ENCODE measurements around the gene BHLHE40. TPM values are rescaled to one million over a fixed set of nuclear protein-coding genes. Genes with fewer than 3 reads are reported as not detected.

Gene BHLHE40
- total RNA-seq, 1 donor from 2014 or later = 26.8 TPM

DNA sequence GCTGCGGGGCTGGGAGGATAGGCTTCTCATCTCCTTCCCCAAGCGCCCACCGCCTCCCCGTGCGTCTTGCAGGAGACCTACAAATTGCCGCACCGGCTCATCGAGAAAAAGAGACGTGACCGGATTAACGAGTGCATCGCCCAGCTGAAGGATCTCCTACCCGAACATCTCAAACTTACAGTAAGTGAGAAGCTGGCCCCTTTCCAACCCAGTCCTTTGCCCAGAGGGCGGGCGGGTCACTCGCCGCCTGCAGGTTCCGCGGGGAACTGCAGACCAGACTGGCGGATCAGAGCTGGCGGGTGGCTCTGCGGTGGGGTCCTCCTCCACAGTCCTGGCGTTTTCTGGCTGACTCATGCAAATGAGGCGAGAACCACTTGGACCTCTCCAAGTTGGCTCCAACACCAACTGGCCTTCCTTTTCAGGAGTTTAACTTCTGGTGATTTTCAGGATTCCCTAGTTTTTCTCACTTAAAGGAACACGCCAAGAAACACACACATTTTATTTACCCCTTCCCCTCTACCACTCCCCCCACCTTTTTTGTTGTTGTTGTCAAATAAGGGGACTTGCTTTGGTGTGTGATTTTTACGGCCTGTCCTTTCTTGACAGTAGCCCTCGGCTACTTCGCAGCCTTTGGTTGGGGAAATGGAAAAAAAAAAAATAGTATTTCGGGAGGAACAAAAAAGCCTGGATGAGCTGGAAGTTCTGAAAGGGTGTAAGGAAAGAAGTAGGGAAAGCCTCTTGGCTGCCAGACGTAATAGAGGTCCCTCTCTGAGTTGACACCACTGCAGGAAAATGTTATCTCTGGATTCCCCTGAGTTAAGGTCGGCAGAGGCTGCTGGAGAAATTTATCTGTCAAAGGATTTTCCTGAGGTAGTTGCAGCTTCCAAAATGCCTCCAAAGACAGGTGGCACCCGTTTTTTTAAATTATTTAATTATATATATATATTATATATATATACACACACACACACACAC lies 1.3 kb downstream of the BHLHE40 start:
- ATAC-seq (peak; percentile 22), DNase-seq (peak; percentile 95)
- intact Hi-C loops (cut with micrococcal nuclease) = loop anchor here (5.0 kb wide), 1 partner anchor 37 kb away; no protein-coding TSS in a partner anchor

GRCh38 chr3:4981294-4981664 lies 2.0 kb downstream of the BHLHE40 start:
- intact Hi-C loops (cut with micrococcal nuclease) = loop anchor here (5.0 kb wide), 1 partner anchor 36 kb away; no protein-coding TSS in a partner anchor
- DNase-seq = no peak
- no peak for ATAC-seq

- intact Hi-C loops (cut with micrococcal nuclease) = loop anchor here (5.0 kb wide), 1 partner anchor 35 kb away; no protein-coding TSS in a partner anchor
- no peak for ATAC-seq
- DNase-seq = no peak
These were observed 2.6 kb downstream of the BHLHE40 start for GRCh38 chr3:4981665-4982494.

DNA sequence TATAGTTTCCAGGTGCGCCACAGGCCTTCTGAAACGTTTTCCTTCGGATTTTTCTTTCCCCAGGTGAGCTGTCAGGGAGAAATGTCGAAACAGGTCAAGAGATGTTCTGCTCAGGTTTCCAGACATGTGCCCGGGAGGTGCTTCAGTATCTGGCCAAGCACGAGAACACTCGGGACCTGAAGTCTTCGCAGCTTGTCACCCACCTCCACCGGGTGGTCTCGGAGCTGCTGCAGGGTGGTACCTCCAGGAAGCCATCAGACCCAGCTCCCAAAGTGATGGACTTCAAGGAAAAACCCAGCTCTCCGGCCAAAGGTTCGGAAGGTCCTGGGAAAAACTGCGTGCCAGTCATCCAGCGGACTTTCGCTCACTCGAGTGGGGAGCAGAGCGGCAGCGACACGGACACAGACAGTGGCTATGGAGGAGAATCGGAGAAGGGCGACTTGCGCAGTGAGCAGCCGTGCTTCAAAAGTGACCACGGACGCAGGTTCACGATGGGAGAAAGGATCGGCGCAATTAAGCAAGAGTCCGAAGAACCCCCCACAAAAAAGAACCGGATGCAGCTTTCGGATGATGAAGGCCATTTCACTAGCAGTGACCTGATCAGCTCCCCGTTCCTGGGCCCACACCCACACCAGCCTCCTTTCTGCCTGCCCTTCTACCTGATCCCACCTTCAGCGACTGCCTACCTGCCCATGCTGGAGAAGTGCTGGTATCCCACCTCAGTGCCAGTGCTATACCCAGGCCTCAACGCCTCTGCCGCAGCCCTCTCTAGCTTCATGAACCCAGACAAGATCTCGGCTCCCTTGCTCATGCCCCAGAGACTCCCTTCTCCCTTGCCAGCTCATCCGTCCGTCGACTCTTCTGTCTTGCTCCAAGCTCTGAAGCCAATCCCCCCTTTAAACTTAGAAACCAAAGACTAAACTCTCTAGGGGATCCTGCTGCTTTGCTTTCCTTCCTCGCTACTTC lies 3.8 kb downstream of the BHLHE40 start:
- DNase-seq = no peak
- no peak for ATAC-seq
- intact Hi-C loops (cut with micrococcal nuclease) = loop anchor here (5.0 kb wide), 1 partner anchor 34 kb away; no protein-coding TSS in a partner anchor

DNA sequence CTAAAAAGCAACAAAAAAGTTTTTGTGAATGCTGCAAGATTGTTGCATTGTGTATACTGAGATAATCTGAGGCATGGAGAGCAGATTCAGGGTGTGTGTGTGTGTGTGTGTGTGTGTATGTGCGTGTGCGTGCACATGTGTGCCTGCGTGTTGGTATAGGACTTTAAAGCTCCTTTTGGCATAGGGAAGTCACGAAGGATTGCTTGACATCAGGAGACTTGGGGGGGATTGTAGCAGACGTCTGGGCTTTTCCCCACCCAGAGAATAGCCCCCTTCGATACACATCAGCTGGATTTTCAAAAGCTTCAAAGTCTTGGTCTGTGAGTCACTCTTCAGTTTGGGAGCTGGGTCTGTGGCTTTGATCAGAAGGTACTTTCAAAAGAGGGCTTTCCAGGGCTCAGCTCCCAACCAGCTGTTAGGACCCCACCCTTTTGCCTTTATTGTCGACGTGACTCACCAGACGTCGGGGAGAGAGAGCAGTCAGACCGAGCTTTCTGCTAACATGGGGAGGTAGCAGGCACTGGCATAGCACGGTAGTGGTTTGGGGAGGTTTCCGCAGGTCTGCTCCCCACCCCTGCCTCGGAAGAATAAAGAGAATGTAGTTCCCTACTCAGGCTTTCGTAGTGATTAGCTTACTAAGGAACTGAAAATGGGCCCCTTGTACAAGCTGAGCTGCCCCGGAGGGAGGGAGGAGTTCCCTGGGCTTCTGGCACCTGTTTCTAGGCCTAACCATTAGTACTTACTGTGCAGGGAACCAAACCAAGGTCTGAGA lies 4.7 kb downstream of the BHLHE40 start:
- ATAC-seq = no peak
- DNase-seq = peak; percentile 41
- intact Hi-C loops (cut with micrococcal nuclease) = loop anchor here (5.0 kb wide), 1 partner anchor 33 kb away; no protein-coding TSS in a partner anchor

- intact Hi-C loops (cut with micrococcal nuclease) = loop anchor here (5.0 kb wide), 1 partner anchor 33 kb away; no protein-coding TSS in a partner anchor
- ATAC-seq (no peak), DNase-seq (no peak)
These were observed 5.3 kb downstream of the BHLHE40 start for GRCh38 chr3:4984511-4984864.

- intact Hi-C loops (cut with micrococcal nuclease) = no loop called here
- ATAC-seq (peak; percentile 10), DNase-seq (peak; percentile 54)
These were observed 6.3 kb downstream of the BHLHE40 start for GRCh38 chr3:4985330-4986174.

DNA sequence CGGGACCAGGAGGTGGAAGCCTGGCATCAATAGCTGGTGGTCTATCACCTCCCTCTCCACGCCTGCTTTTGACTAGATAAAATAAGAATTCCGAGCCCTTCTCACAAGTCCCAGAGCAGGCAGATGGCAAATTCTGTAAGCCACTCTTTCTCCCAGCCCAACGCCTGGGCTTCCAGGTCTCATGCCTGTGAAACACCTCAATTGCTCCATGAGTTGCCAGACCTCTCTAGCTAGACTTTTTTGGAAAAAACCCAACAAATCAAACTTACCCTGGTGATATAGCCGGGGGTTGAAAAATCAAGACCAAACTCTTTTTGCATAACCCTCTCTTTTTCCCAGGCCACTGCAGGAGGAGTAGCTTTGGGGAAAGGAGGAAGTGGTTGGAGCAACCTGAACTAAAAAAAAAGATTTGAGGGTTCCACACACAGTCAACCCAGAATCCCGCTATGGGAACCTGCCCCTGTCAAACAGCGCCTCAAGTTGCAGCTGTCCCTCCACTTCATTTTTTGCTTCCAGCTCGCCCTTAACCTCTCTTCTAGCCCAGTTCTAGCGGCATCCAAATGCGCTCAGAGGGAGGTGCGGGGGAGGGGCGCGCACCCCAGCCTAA lies 7.0 kb downstream of the BHLHE40 start:
- DNase-seq (no peak), ATAC-seq (peak; percentile 49)
- intact Hi-C loops (cut with micrococcal nuclease) = no loop called here

DNA sequence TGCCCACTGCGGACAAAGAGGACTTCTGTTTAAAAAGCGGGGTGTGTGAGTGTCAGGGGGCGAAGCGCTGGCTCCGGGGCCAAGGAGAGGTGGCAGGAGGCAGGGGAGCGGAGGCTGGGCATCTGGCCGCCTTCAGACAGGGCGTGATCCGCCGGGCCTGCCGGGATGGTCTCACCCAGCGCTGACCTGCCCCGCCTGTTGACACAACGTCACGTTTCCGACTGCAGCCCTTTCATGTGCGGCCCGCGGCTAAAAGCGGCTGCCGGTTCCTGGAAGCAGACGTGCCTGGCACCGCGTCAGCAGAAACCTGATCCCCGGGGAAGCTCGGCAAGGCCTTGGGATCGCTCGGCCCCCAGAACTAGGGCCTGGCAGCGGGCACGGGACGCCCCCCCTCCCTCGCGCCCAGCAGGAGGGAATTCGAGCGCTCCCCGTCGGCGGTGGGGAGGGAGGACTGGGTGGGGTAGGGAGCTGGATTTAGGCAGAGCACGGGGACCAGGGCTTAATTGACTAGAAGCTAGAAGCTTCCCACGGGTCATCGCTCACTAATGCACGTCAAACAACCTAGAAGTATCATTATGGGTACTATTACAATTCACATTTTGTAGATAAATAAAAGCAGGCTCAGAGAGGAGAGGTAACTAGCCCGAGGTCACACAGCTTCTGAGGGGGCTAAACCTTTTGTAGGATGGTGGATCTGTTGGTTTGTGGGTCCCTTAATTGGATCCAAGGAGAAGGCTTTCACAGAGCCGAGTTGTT lies 7.7 kb downstream of the BHLHE40 start:
- DNase-seq (peak; percentile 98), ATAC-seq (peak; percentile 90)
- intact Hi-C loops (cut with micrococcal nuclease) = no loop called here

DNA sequence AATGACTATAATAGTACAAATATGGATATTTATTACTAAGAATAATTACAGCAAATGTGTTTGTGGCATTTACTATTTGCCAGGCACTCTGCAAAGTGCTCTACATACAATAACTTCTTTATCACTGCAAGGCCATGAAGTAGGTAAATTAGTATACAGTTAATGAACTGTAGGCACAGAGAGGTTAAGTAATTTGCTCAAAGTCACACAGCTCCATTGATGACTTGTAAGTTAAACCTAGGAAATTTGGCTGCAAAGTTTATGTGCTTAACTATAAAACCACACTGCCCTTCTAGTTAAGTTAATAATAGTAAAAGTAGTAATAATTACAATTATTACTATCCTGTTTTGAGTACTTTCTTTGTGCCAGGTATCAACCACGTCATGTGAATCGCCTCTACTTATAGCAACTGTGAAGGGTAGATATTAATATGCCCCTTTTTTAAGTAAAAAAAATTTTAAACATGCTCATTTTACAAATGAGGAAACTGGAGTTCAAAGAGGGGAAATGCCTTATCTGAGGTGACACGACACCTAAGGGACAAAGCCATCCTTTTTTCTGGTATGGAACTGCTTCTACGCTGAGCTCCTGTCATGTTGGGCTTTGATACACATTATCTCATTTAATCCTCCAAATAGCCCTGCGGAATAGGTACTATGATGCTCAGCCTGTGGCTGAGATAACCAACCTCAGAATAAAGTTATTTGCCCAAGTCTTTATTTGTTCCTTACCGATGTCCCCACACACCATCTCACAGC lies 8.5 kb downstream of the BHLHE40 start:
- DNase-seq = no peak
- intact Hi-C loops (cut with micrococcal nuclease) = no loop called here
- ATAC-seq = no peak

- DNase-seq = peak; percentile 65
- ATAC-seq = peak; percentile 27
- intact Hi-C loops (cut with micrococcal nuclease) = no loop called here
These were observed 10.0 kb downstream of the BHLHE40 start for GRCh38 chr3:4988983-4989834.

- no peak for ATAC-seq
- no peak for DNase-seq
- intact Hi-C loops (cut with micrococcal nuclease) = no loop called here
These were observed 10.8 kb downstream of the BHLHE40 start for GRCh38 chr3:4990069-4990468.

- intact Hi-C loops (cut with micrococcal nuclease) = no loop called here
- no peak for DNase-seq
These were observed 12.9 kb downstream of the BHLHE40 start for GRCh38 chr3:4992118-4992517.

More at GRCh38 chr3:4992118-4992517, 12.9 kb downstream of the BHLHE40 start:
- no peak for ATAC-seq

Data from left ventricle myocardium superior (tissue), 1 donor.